ENCODE data around the gene CFAP74. TPM values are rescaled to one million over a fixed set of nuclear protein-coding genes. Genes with fewer than 3 reads are reported as not detected.

CFAP74 gene
- total RNA-seq, 4 donors from 2014 or later = 0.35 to 1.1 (median 0.83) TPM; not detected in 1

DNA sequence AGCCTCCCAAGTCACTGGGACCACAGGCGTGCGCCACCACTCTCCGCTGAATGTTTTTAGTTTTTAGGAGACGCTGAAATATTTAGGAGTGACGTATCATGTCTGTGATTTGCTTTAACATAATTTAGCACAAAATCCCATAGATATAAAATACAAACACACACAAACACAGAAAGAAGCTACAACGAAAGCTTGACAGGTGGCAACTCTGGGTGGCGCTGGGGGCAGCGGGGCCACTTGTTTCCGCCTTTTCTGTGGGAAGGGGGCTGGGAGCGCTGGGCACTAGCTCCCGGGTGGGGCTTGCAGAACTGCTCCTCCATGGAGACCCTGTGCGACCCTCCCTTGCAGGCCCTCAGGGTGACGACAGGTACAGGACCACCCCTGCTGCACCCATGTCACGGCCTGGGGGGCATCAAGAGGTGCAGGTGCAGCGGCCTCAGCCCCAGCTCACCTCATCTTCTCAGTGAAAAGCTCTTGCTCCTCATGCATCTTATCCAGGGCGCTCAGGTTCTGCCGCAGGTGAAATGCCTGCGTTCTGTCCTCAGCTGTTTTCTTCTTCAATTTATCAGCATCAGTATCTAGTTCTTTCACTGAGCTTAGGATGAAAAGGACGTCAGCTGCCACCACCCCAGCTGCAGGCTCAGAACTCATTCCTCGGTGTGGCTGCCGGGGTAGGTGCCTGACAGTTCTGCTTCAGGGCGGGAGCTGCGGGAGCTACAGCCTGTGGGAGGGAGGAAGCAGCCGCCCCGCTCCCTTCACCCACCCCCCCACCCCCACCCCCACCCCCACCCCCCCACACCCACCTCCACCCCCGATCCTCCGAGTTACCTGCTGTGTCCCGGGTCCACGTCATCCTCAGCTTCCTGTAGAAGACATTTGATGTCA lies 15.3 kb downstream of the CFAP74 start:
- H3K27me3 ChIP-seq = no peaks in the 10 kb centered on the region

DNA sequence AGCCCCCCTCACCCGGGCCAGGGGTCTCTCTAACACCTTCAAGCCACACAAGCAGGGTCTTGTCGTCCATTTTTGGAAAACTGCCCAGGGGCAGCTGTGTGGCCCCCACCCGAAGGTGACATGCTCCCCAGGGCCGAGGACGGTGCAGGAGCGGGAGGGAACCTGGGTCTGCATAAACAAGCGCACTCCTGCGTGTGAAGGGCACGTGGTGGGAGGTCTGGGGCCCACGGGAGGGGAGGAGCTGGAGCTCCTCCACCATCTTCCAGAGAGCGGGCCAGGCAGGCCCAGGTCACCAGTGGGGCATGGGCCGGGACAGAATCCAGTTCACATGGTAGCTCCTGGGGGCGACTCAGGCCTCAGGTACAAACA lies 16.5 kb downstream of the CFAP74 start:
- no peaks in the 10 kb centered on the region for H3K27me3 ChIP-seq
- TF ChIP-seq CTCF (IDR thresholded peaks at IDR 0.05) (no peak), POLR2A (IDR thresholded peaks at IDR 0.05) (no peak)
- no peak overlapping the region for H3K27ac ChIP-seq
- no peak overlapping the region for H3K4me3 ChIP-seq
- DNase-seq = no peak
- peaks cover 0 to 7% (median 0%) of the 10 kb centered on the region in 4 donors for H3K4me1 ChIP-seq
- H3K9me3 ChIP-seq = no peaks in the 10 kb centered on the region
- H3K36me3 ChIP-seq = no peaks in the 10 kb centered on the region

More for the DNA sequence above, 15.3 kb downstream of the CFAP74 start:
- TF ChIP-seq POLR2A (IDR thresholded peaks at IDR 0.05) = no peak
- no peak for TF ChIP-seq CTCF (IDR thresholded peaks at IDR 0.05)
- Histone ChIP-seq H3K36me3 (no peaks in the 10 kb centered on the region), H3K9me3 (no peaks in the 10 kb centered on the region), H3K27ac (no peak overlapping the region), H3K4me3 (no peak overlapping the region), H3K4me1 (peaks cover 0 to 7% (median 0%) of the 10 kb centered on the region in 4 donors)
- DNase-seq = no peak

GRCh38 chr1:1986451-1987141 lies 17.0 kb downstream of the CFAP74 start:
- no peaks in the 10 kb centered on the region for H3K9me3 ChIP-seq
- H3K4me3 ChIP-seq = no peak overlapping the region
- no peaks in the 10 kb centered on the region for H3K27me3 ChIP-seq
- no peak for DNase-seq
- peaks cover 0 to 7% (median 0%) of the 10 kb centered on the region in 4 donors for H3K4me1 ChIP-seq
- H3K27ac ChIP-seq = no peak overlapping the region
- H3K36me3 ChIP-seq = no peaks in the 10 kb centered on the region
- TF ChIP-seq CTCF (IDR thresholded peaks at IDR 0.05) (no peak), POLR2A (IDR thresholded peaks at IDR 0.05) (no peak)

DNA sequence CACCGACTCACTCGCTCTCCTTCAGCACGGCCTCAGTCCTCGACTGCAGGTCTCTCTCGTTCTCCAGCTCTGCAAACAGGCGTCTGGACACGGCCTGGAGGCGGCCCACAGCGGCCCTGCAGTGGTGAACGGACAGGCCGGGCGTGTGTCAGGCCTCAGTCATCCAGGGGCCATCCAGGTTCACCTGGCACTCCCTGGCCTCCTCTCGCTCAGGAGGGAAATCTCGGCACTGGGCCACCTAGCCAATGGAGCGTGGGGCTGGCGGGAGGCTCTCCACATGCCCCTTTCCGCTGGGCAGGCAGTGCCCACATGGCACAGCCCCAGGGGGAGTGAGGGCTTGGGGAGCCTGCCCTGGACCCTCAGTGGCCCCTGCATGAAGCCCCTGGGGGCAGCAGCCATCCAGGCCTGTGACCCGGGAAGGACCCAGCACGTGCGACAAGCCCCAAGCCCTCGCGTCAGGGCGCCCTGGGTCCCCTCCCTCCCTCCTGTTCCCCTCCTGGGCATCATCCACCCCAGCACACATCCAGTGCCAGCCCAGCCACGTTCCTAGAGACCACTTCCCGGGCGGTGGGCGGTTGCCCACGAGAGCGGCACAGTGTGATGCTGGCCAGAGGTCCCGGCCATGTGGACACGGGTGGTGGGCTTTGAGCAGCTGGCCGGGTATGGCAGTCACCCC lies 18.1 kb downstream of the CFAP74 start:
- H3K27me3 ChIP-seq = no peaks in the 10 kb centered on the region
- TF ChIP-seq POLR2A (IDR thresholded peaks at IDR 0.05) (no peak), CTCF (IDR thresholded peaks at IDR 0.05) (no peak)
- no peak overlapping the region for H3K27ac ChIP-seq
- no peaks in the 10 kb centered on the region for H3K36me3 ChIP-seq
- no peak for DNase-seq
- H3K4me3 ChIP-seq = no peak overlapping the region
- no peaks in the 10 kb centered on the region for H3K9me3 ChIP-seq
- no peaks in the 10 kb centered on the region for H3K4me1 ChIP-seq

GRCh38 chr1:1984560-1985070 lies 19.0 kb downstream of the CFAP74 start:
- no peaks in the 10 kb centered on the region for H3K4me1 ChIP-seq
- H3K27me3 ChIP-seq = no peaks in the 10 kb centered on the region
- no peak overlapping the region for H3K4me3 ChIP-seq
- no peak for DNase-seq
- no peaks in the 10 kb centered on the region for H3K9me3 ChIP-seq
- TF ChIP-seq CTCF (IDR thresholded peaks at IDR 0.05) = no peak
- TF ChIP-seq POLR2A (IDR thresholded peaks at IDR 0.05) = no peak
- no peaks in the 10 kb centered on the region for H3K36me3 ChIP-seq
- no peak overlapping the region for H3K27ac ChIP-seq

Measured in Peyer's patch (tissue), 4 donors.